B cell (primary cell): ENCODE measurements around the gene PHF12. TPM values are rescaled to one million over a fixed set of nuclear protein-coding genes. Genes with fewer than 3 reads are reported as not detected.

Experiments
- ATAC-seq: fragments of 200-7000 bp; cut with Tn5 transposase; one replicate; pipeline ENCODE4 v1.10.0; 2021; ENCODE audit warnings: low read depth, mild to moderate bottlenecking, moderate number of reproducible peaks, moderate library complexity
- CTCF ChIA-PET: fragments of 350-600 bp; sonication (Branson Sonifier 250); formaldehyde crosslinking; loops from one replicate; lab custom pipeline; 2021; ENCODE audit warnings: antibody characterized with exemption, inconsistent platforms; lab: Charles Lee
- POLR2A ChIA-PET: fragments of 350-600 bp; sonication (Branson Sonifier 250); formaldehyde crosslinking; loops from one replicate; lab custom pipeline; 2021; ENCODE audit warnings: antibody characterized with exemption; lab: Charles Lee
- DNase-seq: peaks from one replicate; pipeline ENCODE4 v3.0.0; 2013
- H2AFZ ChIP-seq: 2 replicates; pipeline ENCODE4 v1.6.1; 2012; ENCODE audit warnings: mild to moderate bottlenecking, low read depth, low read length; ENCODE audit not compliant: insufficient read depth, poor library complexity, severe bottlenecking
- H3K27ac ChIP-seq, 2 donors: 1 replicate in 1 of 2; 2 replicates in 1 of 2; pipeline ENCODE4 v1.5.1; 2012 to 2013; ENCODE audit warnings: low read length in 2 of 2, mild to moderate bottlenecking in 2 of 2, moderate library complexity in 1 of 2
- H3K27me3 ChIP-seq, 4 experiments: fragments of 200-600 bp in 1 of 4; sonication (generic) in 1 of 4; replicated peaks in 1 of 4; 1 replicate in 2 of 4; 2 replicates in 2 of 4; pipeline versions ENCODE4 v1.6.1 to v1.7.0; 2013 to 2016; ENCODE audit warnings: low read length in 3 of 4, mild to moderate bottlenecking in 2 of 4, mixed read lengths in 1 of 4, moderate library complexity in 1 of 4; ENCODE audit not compliant: insufficient read depth in 4 of 4, control insufficient read depth in 3 of 4; ENCODE audit errors: control extremely low read depth in 1 of 4
- H3K36me3 ChIP-seq, 2 experiments: replicated peaks in 1 of 2; 1 replicate in 1 of 2; 2 replicates in 1 of 2; pipeline versions ENCODE4 v1.6.1 to v1.7.1; 2013; ENCODE audit warnings: low read length in 1 of 2; ENCODE audit not compliant: insufficient read depth in 2 of 2, control insufficient read depth in 1 of 2; ENCODE audit errors: control extremely low read depth in 1 of 2, extremely low read depth in 1 of 2
- H3K4me1 ChIP-seq, 2 donors: fragments of 200-600 bp in 1 of 2; sonication (generic) in 1 of 2; 1 replicate in 1 of 2; 2 replicates in 1 of 2; pipeline versions ENCODE4 v1.5.1 to v1.6.1; 2013 to 2017; ENCODE audit warnings: low read length in 2 of 2; ENCODE audit not compliant: control insufficient read depth in 2 of 2, insufficient read depth in 2 of 2
- H3K4me2 ChIP-seq: replicated peaks from 2 replicates; pipeline ENCODE3; 2012; ENCODE audit warnings: mild to moderate bottlenecking, low read depth, low read length; ENCODE audit not compliant: poor library complexity, severe bottlenecking
- H3K4me3 ChIP-seq, 5 experiments: fragments of 200-600 bp in 1 of 5; sonication (generic) in 1 of 5; 1 replicate in 3 of 5; 2 replicates in 2 of 5; pipeline versions ENCODE4 v1.5.1 to v1.7.0; 2011 to 2016; ENCODE audit warnings: low read length in 4 of 5, mild to moderate bottlenecking in 4 of 5, low read depth in 2 of 5, control low read depth in 1 of 5, moderate library complexity in 1 of 5; ENCODE audit not compliant: insufficient read depth in 1 of 5; ENCODE audit errors: control extremely low read depth in 1 of 5, extremely low read depth in 1 of 5
- H3K79me2 ChIP-seq: fragments of 200-600 bp; sonication (generic); one replicate; pipeline ENCODE4 v1.6.0; 2016; ENCODE audit warnings: low read length; ENCODE audit not compliant: control insufficient read depth, insufficient read depth
- H3K9ac ChIP-seq: fragments of 200-600 bp; sonication (generic); 2 replicates; pipeline ENCODE4 v1.6.1; 2017; ENCODE audit warnings: mild to moderate bottlenecking, low read length, moderate library complexity
- H3K9me3 ChIP-seq, 3 donors: one replicate each; pipeline versions ENCODE4 v1.6.1 to v1.7.1; 2013; ENCODE audit warnings: low read length in 2 of 3; ENCODE audit not compliant: control insufficient read depth in 2 of 3, insufficient read depth in 1 of 3; ENCODE audit errors: control extremely low read depth in 1 of 3
- H4K20me1 ChIP-seq: 2 replicates; pipeline ENCODE4 v1.6.0; 2012; ENCODE audit warnings: mild to moderate bottlenecking, low read length; ENCODE audit not compliant: insufficient read depth, control insufficient read depth, poor library complexity, severe bottlenecking
- H3K27ac Mint-ChIP-seq: one replicate; pipeline ENCODE4 v1.8.0; 2021; ENCODE audit warnings: mixed read lengths
- H3K27me3 Mint-ChIP-seq: one replicate; pipeline ENCODE4 v1.8.0; 2021; ENCODE audit warnings: mixed read lengths
- H3K4me1 Mint-ChIP-seq: one replicate; pipeline ENCODE4 v1.8.0; 2021; ENCODE audit warnings: mixed read lengths
- H3K4me3 Mint-ChIP-seq: one replicate; pipeline ENCODE4 v1.8.0; 2021; ENCODE audit warnings: mixed read lengths
- H3K9me3 Mint-ChIP-seq: one replicate; pipeline ENCODE4 v1.8.0; 2022; ENCODE audit warnings: mixed read lengths; ENCODE audit not compliant: insufficient read depth
- CTCF ChIP-seq: fragments of 200-600 bp; IDR thresholded peaks from one replicate; pipeline ENCODE4 v1.8.0; 2022; ENCODE audit warnings: antibody characterized with exemption, mild to moderate bottlenecking
- EZH2 ChIP-seq: IDR thresholded peaks from 2 replicates; pipeline ENCODE4 v1.6.1; 2012; ENCODE audit warnings: borderline replicate concordance, low read depth, mild to moderate bottlenecking, moderate library complexity, low read length; ENCODE audit not compliant: insufficient read depth, poor library complexity, severe bottlenecking
- WGBS: methylation state at CpG from one replicate; pipeline ENCODE4 v1.1.5; 2013; ENCODE audit warnings: missing lambda C conversion rate; ENCODE audit not compliant: insufficient coverage; 5-methylcytosine and 5-hydroxymethylcytosine counted together
- intact Hi-C: fragments of 100-400 bp; cut with micrococcal nuclease; formaldehyde crosslinking; loops from one replicate; pipeline ENCODE4 v1.10.0; 2022
- polyA plus RNA-seq: library from polyadenylated mRNA; depleted of rRNA; stranded (reverse); fragments of >200 nt; gene quantifications from 2 replicates; pipeline ENCODE4 v1.2.3, GENCODE V29; 2012
- total RNA-seq, 2 donors: library from RNA; stranded (reverse); fragments of 120-200 nt in 1 of 2; gene quantifications; 1 replicate in 1 of 2; 2 replicates in 1 of 2; pipeline versions ENCODE4 v1.2.3 to v1.2.4, GENCODE V29; 2013 to 2022

PHF12 gene
- total and polyA plus RNA-seq, 2 donors (not counting 1 experiment from before 2014, with no cell fraction given) = 116 to 140 TPM

- ATAC-seq (no peak), DNase-seq (no peak)
- no peak overlapping the region for H3K4me2 ChIP-seq
- no peaks in the 10 kb centered on the region for H3K27me3 Mint-ChIP-seq
- H3K4me3 ChIP-seq = no peak overlapping the region
- H2AFZ ChIP-seq = no peak overlapping the region
- H3K9me3 ChIP-seq = no peaks in the 10 kb centered on the region
- no peaks in the 10 kb centered on the region for H3K9me3 Mint-ChIP-seq
- peaks cover 11% of the 10 kb centered on the region for H4K20me1 ChIP-seq
- H3K27ac ChIP-seq = no peak overlapping the region
- TF ChIP-seq CTCF (no peak), EZH2 (no peak)
- ChIA-PET CTCF (interaction anchor here (0.9 to 5.6 kb wide), 8 partner anchors 9 to 203 kb away, joined by 3 to 124 read pairs (median 4); partner anchors contain the start of gene FLOT2), POLR2A (interaction anchor here (1.1 kb wide), 1 partner anchor 192 kb away, joined by 15 read pairs; the partner anchor contains the start of gene TLCD1)
- no peaks in the 10 kb centered on the region for H3K4me1 ChIP-seq
- H3K79me2 ChIP-seq = peaks cover 11% of the 10 kb centered on the region
- WGBS = no CpG with 5 or more reads among the region's 2 CpGs
- H3K4me3 Mint-ChIP-seq = no peak overlapping the region
- intact Hi-C loops = no loop called here
- H3K27ac Mint-ChIP-seq = no peak overlapping the region
- H3K9ac ChIP-seq = no peak overlapping the region
- H3K36me3 ChIP-seq = peaks cover 3 to 95% of the 10 kb centered on the region in 2 experiments
- H3K4me1 Mint-ChIP-seq = peaks cover 2% of the 10 kb centered on the region
- no peaks in the 10 kb centered on the region for H3K27me3 ChIP-seq
These were observed 33.0 kb downstream of the PHF12 start for GRCh38 chr17:28918295-28918694.

- Histone ChIP-seq H3K9me3 (no peaks in the 10 kb centered on the region), H2AFZ (no peak overlapping the region), H3K4me2 (no peak overlapping the region), H3K27ac (no peak overlapping the region), H3K27me3 (no peaks in the 10 kb centered on the region), H3K9ac (no peak overlapping the region), H3K79me2 (peaks cover 6% of the 10 kb centered on the region), H3K36me3 (peaks cover 5 to 95% of the 10 kb centered on the region in 2 experiments), H3K4me3 (no peak overlapping the region), H3K4me1 (no peaks in the 10 kb centered on the region), H4K20me1 (peaks cover 11% of the 10 kb centered on the region)
- ChIA-PET CTCF (interaction anchor here (1.0 to 5.6 kb wide), 11 partner anchors 8 to 202 kb away, joined by 3 to 124 read pairs (median 6); partner anchors contain the start of genes NEK8 and TLCD1), POLR2A (no interaction called here)
- intact Hi-C loops = no loop called here
- DNase-seq (no peak), ATAC-seq (no peak)
- Mint-ChIP-seq H3K4me1 (peaks cover 2% of the 10 kb centered on the region), H3K9me3 (no peaks in the 10 kb centered on the region), H3K27me3 (no peaks in the 10 kb centered on the region), H3K27ac (no peak overlapping the region), H3K4me3 (no peak overlapping the region)
- no peak for TF ChIP-seq CTCF
- TF ChIP-seq EZH2 = no peak
- 96% methylated on average over 5 of the region's 5 CpGs for WGBS
These were observed 33.9 kb downstream of the PHF12 start for GRCh38 chr17:28917465-28917864.
